SK-N-SH (cell line): ENCODE results near the gene MBNL1. TPM values are rescaled to one million over a fixed set of nuclear protein-coding genes. Genes with fewer than 3 reads are reported as not detected.
A peak's percentile ranks its signal among the peaks of the same experiment; 100 is the strongest.

ENCODE experiments used
- CTCF ChIA-PET: fragments of 300-600, 350-600 bp; formaldehyde crosslinking; extraction: SDS; loops from one replicate; lab custom pipeline; 2021; lab: Yijun Ruan, JAX
- POLR2A ChIA-PET: fragments of 350-600 bp; sonication (Branson Sonifier 250); formaldehyde crosslinking; extraction: SDS; loops from one replicate; lab custom pipeline; 2020; ENCODE audit warnings: antibody characterized with exemption, inconsistent platforms; lab: Yijun Ruan, JAX
- DNase-seq: peaks from one replicate; pipeline ENCODE4 v3.0.0; 2012
- H2AFZ ChIP-seq: fragments of 200-600 bp; sonication (generic); 2 replicates; pipeline ENCODE4 v1.8.1; 2016; ENCODE audit warnings: antibody characterized with exemption, mild to moderate bottlenecking, low read depth
- H3F3A ChIP-seq: fragments of 200-600 bp; sonication (generic); replicated peaks from 2 replicates; pipeline ENCODE3; 2016; ENCODE audit warnings: antibody characterized with exemption, mild to moderate bottlenecking; ENCODE audit not compliant: insufficient read depth
- H3K27ac ChIP-seq, 2 experiments: fragments of 200-500 bp in 1 of 2; fragments of 200-600 bp in 1 of 2; sonication (Bioruptor generic) in 1 of 2; sonication (generic), shearing (Covaris generic) in 1 of 2; 2 replicates each; pipeline versions ENCODE4 v1.5.1 to v1.6.1; 2014 to 2016; ENCODE audit warnings: low read depth in 2 of 2, inconsistent platforms in 1 of 2, low read length in 1 of 2, mild to moderate bottlenecking in 1 of 2, mixed read lengths in 1 of 2
- H3K27me3 ChIP-seq: fragments of 200-600 bp; sonication (generic), shearing (Covaris generic); 2 replicates; pipeline ENCODE4 v1.6.1; 2016; ENCODE audit warnings: mixed run types; ENCODE audit not compliant: insufficient read depth
- H3K36me3 ChIP-seq, 2 experiments: fragments of 200-500 bp in 1 of 2; fragments of 200-600 bp in 1 of 2; sonication (Bioruptor generic) in 1 of 2; sonication (generic) in 1 of 2; replicated peaks in 1 of 2; 2 replicates each; pipeline versions ENCODE3 to v1.5.1; 2014 to 2016; ENCODE audit warnings: low read length in 1 of 2, mild to moderate bottlenecking in 1 of 2; ENCODE audit not compliant: insufficient read depth in 2 of 2, control insufficient read depth in 1 of 2
- H3K4me1 ChIP-seq, 2 experiments: fragments of 200-500 bp in 1 of 2; fragments of 200-600 bp in 1 of 2; sonication (Bioruptor generic) in 1 of 2; sonication (generic), shearing (Covaris generic) in 1 of 2; 2 replicates each; pipeline versions ENCODE4 v1.5.1 to v1.6.1; 2014 to 2016; ENCODE audit warnings: low read depth in 1 of 2, low read length in 1 of 2, mixed run types in 1 of 2; ENCODE audit not compliant: insufficient read depth in 2 of 2, control insufficient read depth in 1 of 2
- H3K4me2 ChIP-seq: fragments of 200-600 bp; sonication (generic), shearing (Covaris generic); 2 replicates; pipeline ENCODE4 v1.6.1; 2017; ENCODE audit warnings: mixed run types
- H3K4me3 ChIP-seq, 2 experiments: fragments of 200-500 bp in 1 of 2; fragments of 200-600 bp in 1 of 2; sonication (Bioruptor generic) in 1 of 2; sonication (generic), shearing (Covaris generic) in 1 of 2; 2 replicates each; pipeline versions ENCODE4 v1.5.1 to v1.8.1; 2014 to 2016; ENCODE audit warnings: low read depth in 2 of 2, inconsistent platforms in 1 of 2, low read length in 1 of 2, mild to moderate bottlenecking in 1 of 2, mixed read lengths in 1 of 2, moderate library complexity in 1 of 2
- H3K79me2 ChIP-seq: fragments of 200-600 bp; sonication (generic); 2 replicates; pipeline ENCODE4 v1.8.1; 2017; ENCODE audit warnings: mild to moderate bottlenecking; ENCODE audit not compliant: insufficient read depth
- H3K9ac ChIP-seq: fragments of 200-600 bp; sonication (generic); 2 replicates; pipeline ENCODE4 v1.6.1; 2017; ENCODE audit warnings: mixed run types
- H3K9me2 ChIP-seq: fragments of 200-600 bp; sonication (generic); 2 replicates; pipeline ENCODE4 v1.6.1; 2017; ENCODE audit warnings: mixed run types
- H3K9me3 ChIP-seq: fragments of 200-600 bp; sonication (generic); 2 replicates; pipeline ENCODE4 v1.6.1; 2017; ENCODE audit warnings: mixed run types, mild to moderate bottlenecking, moderate library complexity
- H4K20me1 ChIP-seq: fragments of 200-600 bp; sonication (generic); 2 replicates; pipeline ENCODE4 v1.6.1; 2017; ENCODE audit warnings: mild to moderate bottlenecking, mixed run types; ENCODE audit not compliant: insufficient read depth
- ELF1 ChIP-seq: IDR thresholded peaks from 2 replicates; pipeline ENCODE4 v1.4.0; 2012
- EP300 ChIP-seq, 2 experiments: IDR thresholded peaks; 2 replicates each; pipeline versions ENCODE4 v1.4.0 to v1.6.1; 2012; ENCODE audit warnings: borderline replicate concordance in 1 of 2, low read depth in 1 of 2, low read length in 1 of 2
- FOSL2 ChIP-seq: IDR thresholded peaks from 2 replicates; pipeline ENCODE4 v1.4.0; 2012; ENCODE audit warnings: low read depth, mild to moderate bottlenecking, moderate library complexity, borderline replicate concordance
- FOXJ3 ChIP-seq: sonication (generic); formaldehyde crosslinking; IDR thresholded peaks from 2 replicates; pipeline ENCODE4 v1.5.1; 2020; ENCODE audit warnings: mild to moderate bottlenecking, missing genetic modification reagents
- JUND ChIP-seq: IDR thresholded peaks from 2 replicates; pipeline ENCODE4 v1.4.0; 2012
- MEF2A ChIP-seq: IDR thresholded peaks from 2 replicates; pipeline ENCODE4 v1.4.0; 2012; ENCODE audit warnings: low read depth, borderline replicate concordance
- NFIC ChIP-seq: IDR thresholded peaks from 2 replicates; pipeline ENCODE4 v1.4.0; 2012; ENCODE audit warnings: borderline replicate concordance
- POLR2AphosphoS5 ChIP-seq: IDR thresholded peaks from 2 replicates; pipeline ENCODE4 v1.6.1; 2012; ENCODE audit warnings: low read depth, low read length
- RXRA ChIP-seq: IDR thresholded peaks from 2 replicates; pipeline ENCODE4 v1.4.0; 2012; ENCODE audit warnings: low read depth, mild to moderate bottlenecking, borderline replicate concordance
- SIN3A ChIP-seq: IDR thresholded peaks from 2 replicates; pipeline ENCODE4 v1.6.1; 2012; ENCODE audit warnings: low read depth, mild to moderate bottlenecking, low read length, moderate library complexity, borderline replicate concordance
- SMC3 ChIP-seq: IDR thresholded peaks from 2 replicates; pipeline ENCODE4 v1.6.1; 2012; ENCODE audit warnings: low read depth, low read length, improper control_type of control experiment
- TAF1 ChIP-seq: IDR thresholded peaks from 2 replicates; pipeline ENCODE4 v1.6.1; 2012; ENCODE audit warnings: low read depth, mild to moderate bottlenecking, low read length, moderate library complexity, borderline replicate concordance
- TCF12 ChIP-seq: IDR thresholded peaks from 2 replicates; pipeline ENCODE4 v1.4.0; 2012
- TEAD4 ChIP-seq: IDR thresholded peaks from 2 replicates; pipeline ENCODE4 v1.4.0; 2012; ENCODE audit warnings: mild to moderate bottlenecking, borderline replicate concordance; ENCODE audit not compliant: insufficient read depth
- WGBS: methylation state at CpG from one replicate; pipeline ENCODE4 v1.1.6; 2017; ENCODE audit warnings: low lambda C conversion rate; 5-methylcytosine and 5-hydroxymethylcytosine counted together
- polyA plus RNA-seq, 3 experiments: library from polyadenylated mRNA; depleted of rRNA; stranded (reverse); fragments of >200 nt; gene quantifications; 2 replicates each; pipeline ENCODE4 v1.2.3, GENCODE V29; 2012
- TF ChIP-seq, protein P1 (sequence below): fragments of 200-600 bp; sonication (generic); IDR thresholded peaks from 2 replicates; pipeline ENCODE4 v1.6.1; 2017; ENCODE audit warnings: antibody characterized with exemption, mild to moderate bottlenecking, moderate library complexity
- TF ChIP-seq, protein P2 (sequence below): fragments of 150-350 bp; IDR thresholded peaks from 2 replicates; pipeline ENCODE4 v1.6.1; 2016; ENCODE audit warnings: mild to moderate bottlenecking, low read depth, low read length
- TF ChIP-seq, protein P3 (sequence below): IDR thresholded peaks from 2 replicates; pipeline ENCODE4 v1.4.0; 2012; ENCODE audit warnings: low read depth, borderline replicate concordance
- TF ChIP-seq, protein P4 (sequence below): IDR thresholded peaks from 2 replicates; pipeline ENCODE4 v1.4.0; 2012; ENCODE audit warnings: low read depth
- TF ChIP-seq, protein P5 (sequence below): IDR thresholded peaks from 2 replicates; pipeline ENCODE4 v1.4.0; 2012; ENCODE audit warnings: low read depth, borderline replicate concordance
- TF ChIP-seq, protein P6 (sequence below): IDR thresholded peaks from 2 replicates; pipeline ENCODE4; 2012

MBNL1 gene
- polyA plus RNA-seq, 1 of the 3 experiments (the other 2 are of a cell fraction), result 44.3 TPM

DNA sequence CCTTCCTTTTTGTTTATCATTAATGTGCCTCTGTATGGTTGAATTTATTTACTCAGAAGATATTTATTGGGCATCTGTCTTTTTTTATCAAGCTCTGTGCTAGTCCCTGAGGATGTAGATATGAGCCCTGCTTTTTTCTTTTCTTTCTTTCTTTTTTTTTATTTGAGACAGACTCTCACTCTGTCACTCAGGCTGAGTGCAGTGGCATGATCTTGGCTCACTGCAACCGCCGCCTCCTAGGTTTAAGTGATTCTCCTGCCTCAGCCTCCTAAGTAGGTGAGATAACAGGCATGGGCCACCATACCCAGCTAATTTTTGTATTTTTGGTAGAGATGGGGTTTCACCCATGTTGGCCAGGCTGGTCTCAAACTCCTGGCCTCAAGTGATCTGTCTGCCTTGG lies 58.5 kb downstream of the MBNL1 start:
- Histone ChIP-seq H2AFZ (no peak overlapping the region), H3K27ac (0 out of 4 replicates have a peak overlapping the region, but pooled peaks of 1 of the 2 experiments have one; percentile 86), H3K9ac (no peak overlapping the region), H3K36me3 (peaks cover 0 to 57% of the 10 kb centered on the region in 2 experiments), H3K27me3 (no peaks in the 10 kb centered on the region), H3K4me3 (no peak overlapping the region), H3K9me2 (no peaks in the 10 kb centered on the region), H3K4me1 (peaks cover 0 to 22% of the 10 kb centered on the region in 2 experiments; a peak in 2 of 4 replicates), H3K9me3 (0 out of 2 replicates have a peak, but pooled peaks cover 7% of the 10 kb centered on the region), H3K4me2 (no peak overlapping the region; the same call in 1 of the 2 replicates), H3F3A (peaks cover 54% of the 10 kb centered on the region), H3K79me2 (peaks cover 97% of the 10 kb centered on the region), H4K20me1 (peaks cover 27% of the 10 kb centered on the region)
- POLR2A ChIA-PET, result no interaction called here
- WGBS, result 96% methylated on average over 2 of the region's 2 CpGs
- TF ChIP-seq, protein P1, sequence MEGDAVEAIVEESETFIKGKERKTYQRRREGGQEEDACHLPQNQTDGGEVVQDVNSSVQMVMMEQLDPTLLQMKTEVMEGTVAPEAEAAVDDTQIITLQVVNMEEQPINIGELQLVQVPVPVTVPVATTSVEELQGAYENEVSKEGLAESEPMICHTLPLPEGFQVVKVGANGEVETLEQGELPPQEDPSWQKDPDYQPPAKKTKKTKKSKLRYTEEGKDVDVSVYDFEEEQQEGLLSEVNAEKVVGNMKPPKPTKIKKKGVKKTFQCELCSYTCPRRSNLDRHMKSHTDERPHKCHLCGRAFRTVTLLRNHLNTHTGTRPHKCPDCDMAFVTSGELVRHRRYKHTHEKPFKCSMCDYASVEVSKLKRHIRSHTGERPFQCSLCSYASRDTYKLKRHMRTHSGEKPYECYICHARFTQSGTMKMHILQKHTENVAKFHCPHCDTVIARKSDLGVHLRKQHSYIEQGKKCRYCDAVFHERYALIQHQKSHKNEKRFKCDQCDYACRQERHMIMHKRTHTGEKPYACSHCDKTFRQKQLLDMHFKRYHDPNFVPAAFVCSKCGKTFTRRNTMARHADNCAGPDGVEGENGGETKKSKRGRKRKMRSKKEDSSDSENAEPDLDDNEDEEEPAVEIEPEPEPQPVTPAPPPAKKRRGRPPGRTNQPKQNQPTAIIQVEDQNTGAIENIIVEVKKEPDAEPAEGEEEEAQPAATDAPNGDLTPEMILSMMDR, result no peak
- no peak for TF ChIP-seq TAF1
- TF ChIP-seq SIN3A, result no peak
- no peak for TF ChIP-seq NFIC
- no peak for TF ChIP-seq SMC3
- TF ChIP-seq, protein P2, sequence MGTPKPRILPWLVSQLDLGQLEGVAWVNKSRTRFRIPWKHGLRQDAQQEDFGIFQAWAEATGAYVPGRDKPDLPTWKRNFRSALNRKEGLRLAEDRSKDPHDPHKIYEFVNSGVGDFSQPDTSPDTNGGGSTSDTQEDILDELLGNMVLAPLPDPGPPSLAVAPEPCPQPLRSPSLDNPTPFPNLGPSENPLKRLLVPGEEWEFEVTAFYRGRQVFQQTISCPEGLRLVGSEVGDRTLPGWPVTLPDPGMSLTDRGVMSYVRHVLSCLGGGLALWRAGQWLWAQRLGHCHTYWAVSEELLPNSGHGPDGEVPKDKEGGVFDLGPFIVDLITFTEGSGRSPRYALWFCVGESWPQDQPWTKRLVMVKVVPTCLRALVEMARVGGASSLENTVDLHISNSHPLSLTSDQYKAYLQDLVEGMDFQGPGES, result no peak
- no peak for DNase-seq
- CTCF ChIA-PET, result interaction anchor here (1.0 kb wide), 1 partner anchor 20 kb away, joined by 4 read pairs; no protein-coding TSS in a partner anchor

DNA sequence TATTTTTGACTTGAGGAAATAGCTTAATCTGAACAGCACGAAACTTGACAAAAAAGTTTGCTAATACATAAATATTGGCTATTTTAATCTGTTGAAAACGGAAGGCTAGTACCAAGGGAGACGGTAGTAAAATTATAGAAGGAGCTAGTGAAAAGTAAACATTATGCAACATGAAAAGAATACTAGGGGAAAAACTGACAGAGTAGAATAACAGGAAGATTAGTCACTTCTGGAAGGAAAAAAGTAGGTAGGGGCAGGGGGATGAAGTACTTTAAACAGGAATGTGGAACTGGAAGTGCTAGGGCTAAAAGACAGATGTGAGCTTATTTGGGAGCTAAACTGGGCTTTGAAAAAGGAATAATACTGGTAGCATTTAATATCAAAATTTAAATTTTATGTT lies 60.1 kb downstream of the MBNL1 start:
- H3K9me2 ChIP-seq, result no peaks in the 10 kb centered on the region
- H3K79me2 ChIP-seq, result peaks cover 97% of the 10 kb centered on the region
- no peak for DNase-seq
- H3K9ac ChIP-seq, result peak overlapping the region; percentile 48; the same call in 1 of the 2 replicates
- 20% methylated on average over 3 of the region's 3 CpGs for WGBS
- H3K4me2 ChIP-seq, result peak overlapping the region; percentile 50
- H3K4me1 ChIP-seq, result peaks cover 0 to 22% of the 10 kb centered on the region in 2 experiments; a peak in 2 of 4 replicates
- 0 out of 4 replicates have a peak overlapping the region, but pooled peaks of 1 of the 2 experiments have one; percentile 18 for H3K4me3 ChIP-seq
- H3K36me3 ChIP-seq, result peaks cover 0 to 57% of the 10 kb centered on the region in 2 experiments
- no peaks in the 10 kb centered on the region for H3K27me3 ChIP-seq
- ChIA-PET POLR2A (no interaction called here), CTCF (no interaction called here)
- H3F3A ChIP-seq, result peaks cover 54% of the 10 kb centered on the region
- TF ChIP-seq, protein P3, sequence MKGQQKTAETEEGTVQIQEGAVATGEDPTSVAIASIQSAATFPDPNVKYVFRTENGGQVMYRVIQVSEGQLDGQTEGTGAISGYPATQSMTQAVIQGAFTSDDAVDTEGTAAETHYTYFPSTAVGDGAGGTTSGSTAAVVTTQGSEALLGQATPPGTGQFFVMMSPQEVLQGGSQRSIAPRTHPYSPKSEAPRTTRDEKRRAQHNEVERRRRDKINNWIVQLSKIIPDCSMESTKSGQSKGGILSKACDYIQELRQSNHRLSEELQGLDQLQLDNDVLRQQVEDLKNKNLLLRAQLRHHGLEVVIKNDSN, result no peak
- TF ChIP-seq ELF1 (peak; percentile 32; the same call in 1 of the 2 replicates), POLR2AphosphoS5 (peak; percentile 44; the same call in 1 of the 2 replicates), RXRA (0 out of 2 replicates have a peak, but pooled peaks have one; percentile 31), FOXJ3 (CRISPR knock-in tag) (no peak), EP300 (IDR thresholded peaks at IDR 0.05; ENCODE audit: borderline replicate concordance in 1 of 2, low read depth in 1 of 2, low read length in 1 of 2) (peak in 1 of 2 experiments; percentile 71; a peak in 2 of 4 replicates), MEF2A (no peak), TCF12 (peak; percentile 75), FOSL2 (peak; percentile 89), JUND (peak; percentile 89), TEAD4 (peak; percentile 62; the same call in 1 of the 2 replicates)
- TF ChIP-seq, protein P4, sequence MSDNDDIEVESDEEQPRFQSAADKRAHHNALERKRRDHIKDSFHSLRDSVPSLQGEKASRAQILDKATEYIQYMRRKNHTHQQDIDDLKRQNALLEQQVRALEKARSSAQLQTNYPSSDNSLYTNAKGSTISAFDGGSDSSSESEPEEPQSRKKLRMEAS, result peak; percentile 25; the same call in 1 of the 2 replicates
- TF ChIP-seq, protein P5, sequence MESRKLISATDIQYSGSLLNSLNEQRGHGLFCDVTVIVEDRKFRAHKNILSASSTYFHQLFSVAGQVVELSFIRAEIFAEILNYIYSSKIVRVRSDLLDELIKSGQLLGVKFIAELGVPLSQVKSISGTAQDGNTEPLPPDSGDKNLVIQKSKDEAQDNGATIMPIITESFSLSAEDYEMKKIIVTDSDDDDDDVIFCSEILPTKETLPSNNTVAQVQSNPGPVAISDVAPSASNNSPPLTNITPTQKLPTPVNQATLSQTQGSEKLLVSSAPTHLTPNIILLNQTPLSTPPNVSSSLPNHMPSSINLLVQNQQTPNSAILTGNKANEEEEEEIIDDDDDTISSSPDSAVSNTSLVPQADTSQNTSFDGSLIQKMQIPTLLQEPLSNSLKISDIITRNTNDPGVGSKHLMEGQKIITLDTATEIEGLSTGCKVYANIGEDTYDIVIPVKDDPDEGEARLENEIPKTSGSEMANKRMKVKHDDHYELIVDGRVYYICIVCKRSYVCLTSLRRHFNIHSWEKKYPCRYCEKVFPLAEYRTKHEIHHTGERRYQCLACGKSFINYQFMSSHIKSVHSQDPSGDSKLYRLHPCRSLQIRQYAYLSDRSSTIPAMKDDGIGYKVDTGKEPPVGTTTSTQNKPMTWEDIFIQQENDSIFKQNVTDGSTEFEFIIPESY, result no peak
- TF ChIP-seq, protein P6, sequence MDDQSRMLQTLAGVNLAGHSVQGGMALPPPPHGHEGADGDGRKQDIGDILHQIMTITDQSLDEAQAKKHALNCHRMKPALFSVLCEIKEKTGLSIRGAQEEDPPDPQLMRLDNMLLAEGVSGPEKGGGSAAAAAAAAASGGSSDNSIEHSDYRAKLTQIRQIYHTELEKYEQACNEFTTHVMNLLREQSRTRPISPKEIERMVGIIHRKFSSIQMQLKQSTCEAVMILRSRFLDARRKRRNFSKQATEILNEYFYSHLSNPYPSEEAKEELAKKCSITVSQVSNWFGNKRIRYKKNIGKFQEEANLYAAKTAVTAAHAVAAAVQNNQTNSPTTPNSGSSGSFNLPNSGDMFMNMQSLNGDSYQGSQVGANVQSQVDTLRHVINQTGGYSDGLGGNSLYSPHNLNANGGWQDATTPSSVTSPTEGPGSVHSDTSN, result peak; percentile 65
- H4K20me1 ChIP-seq, result peaks cover 29% of the 10 kb centered on the region
- H2AFZ ChIP-seq, result no peak overlapping the region
- H3K27ac ChIP-seq, result peak overlapping the region in 1 of 2 experiments; percentile 86; a peak in 2 of 4 replicates
- H3K9me3 ChIP-seq, result 0 out of 2 replicates have a peak, but pooled peaks cover 7% of the 10 kb centered on the region
